Umbilical cord (tissue), 2 donors: Measurements from ENCODE around the gene PRPF40B. TPM values are rescaled to one million over a fixed set of nuclear protein-coding genes. Genes with fewer than 3 reads are reported as not detected.
A peak's percentile ranks its signal among the peaks of the same experiment; 100 is the strongest.
"Not testable (repeated sequence)": the region's sequence is repeated elsewhere in the genome, so short reads cannot be mapped to it uniquely, and the experiment has no call there.

Experiments used
- DNase-seq: peaks from one replicate; pipeline ENCODE4 v3.0.0-alpha.2; 2015; ENCODE audit warnings: low spot score
- total RNA-seq: library from RNA; depleted of rRNA; stranded (reverse); fragments of >200 nt; gene quantifications from one replicate; pipeline ENCODE4 v1.2.3, GENCODE V29; 2014; ENCODE audit warnings: low replicate concordance; ENCODE audit not compliant: insufficient read depth

PRPF40B gene
- 19.5 TPM for total RNA-seq

- DNase-seq = peak; percentile 87
Observed at GRCh38 chr12:49623142-49623904, at the start of gene PRPF40B. TSS of gene PRPF40B (plus strand) at chr12:49623561. CDS start at chr12:49623591, 30 bp downstream.

- no peak for DNase-seq
Observed at GRCh38 chr12:49577589-49578315, 45.6 kb upstream of the PRPF40B start.

- no peak for DNase-seq
Observed at GRCh38 chr12:49578471-49579112, 44.8 kb upstream of the PRPF40B start.

GRCh38 chr12:49580572-49581535 lies 42.5 kb upstream of the PRPF40B start:
- DNase-seq = peak; percentile 78

GRCh38 chr12:49582201-49582600 lies 41.2 kb upstream of the PRPF40B start:
- DNase-seq = no peak

- DNase-seq = peak; percentile 78
Observed at GRCh38 chr12:49582850-49583249, 40.5 kb upstream of the PRPF40B start.

- DNase-seq = peak; percentile 85
Observed at GRCh38 chr12:49583366-49584094, 39.8 kb upstream of the PRPF40B start.

GRCh38 chr12:49584591-49584990 lies 38.8 kb upstream of the PRPF40B start:
- no peak for DNase-seq

GRCh38 chr12:49585477-49586459 lies 37.6 kb upstream of the PRPF40B start:
- DNase-seq = peak; percentile 57

- DNase-seq = no peak
Observed at GRCh38 chr12:49587174-49587908, 36.0 kb upstream of the PRPF40B start.

GRCh38 chr12:49588281-49588680 lies 35.1 kb upstream of the PRPF40B start:
- DNase-seq = no peak

- DNase-seq = no peak
Observed at GRCh38 chr12:49588721-49589516, 34.4 kb upstream of the PRPF40B start.

GRCh38 chr12:49598527-49598926 lies 24.8 kb upstream of the PRPF40B start:
- no peak for DNase-seq

GRCh38 chr12:49599961-49600360 lies 23.4 kb upstream of the PRPF40B start:
- DNase-seq = no peak

GRCh38 chr12:49603721-49604120 lies 19.6 kb upstream of the PRPF40B start:
- no peak for DNase-seq

- peak; percentile 52 for DNase-seq
Observed at GRCh38 chr12:49604856-49605255, 18.5 kb upstream of the PRPF40B start.

GRCh38 chr12:49605539-49605938 lies 17.8 kb upstream of the PRPF40B start, which contains the start of gene FAM186B:
TSS of gene FAM186B (minus strand) at chr12:49605639. CDS start at chr12:49605477, 162 bp downstream.
- not testable (repeated sequence) for DNase-seq
